Measurements from ENCODE around the gene HOXA3.

HOXA3 gene

DNA sequence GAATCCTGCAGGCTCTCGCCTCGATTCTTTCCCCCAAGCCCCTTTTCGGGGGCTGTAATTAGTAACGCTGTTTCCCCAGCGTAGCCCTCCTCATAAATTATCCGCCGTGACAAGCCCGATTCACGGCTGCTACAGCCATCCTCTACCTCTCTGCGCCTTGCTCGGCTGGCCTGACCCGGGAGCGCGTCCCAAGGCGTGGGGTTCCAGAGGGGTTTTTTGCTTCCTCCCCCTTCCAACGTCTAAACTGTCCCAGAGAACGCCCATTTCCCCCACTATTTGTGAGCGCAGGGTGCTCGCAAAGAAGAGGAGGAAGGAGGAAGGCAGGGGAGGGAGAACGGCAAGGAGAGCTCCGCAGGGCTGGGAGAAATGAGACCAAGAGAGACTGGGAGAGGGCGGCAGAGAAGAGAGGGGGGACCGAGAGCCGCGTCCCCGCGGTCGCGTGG is 9.8 kb downstream of the HOXA3 start:
- no peak for DNase-seq

DNA sequence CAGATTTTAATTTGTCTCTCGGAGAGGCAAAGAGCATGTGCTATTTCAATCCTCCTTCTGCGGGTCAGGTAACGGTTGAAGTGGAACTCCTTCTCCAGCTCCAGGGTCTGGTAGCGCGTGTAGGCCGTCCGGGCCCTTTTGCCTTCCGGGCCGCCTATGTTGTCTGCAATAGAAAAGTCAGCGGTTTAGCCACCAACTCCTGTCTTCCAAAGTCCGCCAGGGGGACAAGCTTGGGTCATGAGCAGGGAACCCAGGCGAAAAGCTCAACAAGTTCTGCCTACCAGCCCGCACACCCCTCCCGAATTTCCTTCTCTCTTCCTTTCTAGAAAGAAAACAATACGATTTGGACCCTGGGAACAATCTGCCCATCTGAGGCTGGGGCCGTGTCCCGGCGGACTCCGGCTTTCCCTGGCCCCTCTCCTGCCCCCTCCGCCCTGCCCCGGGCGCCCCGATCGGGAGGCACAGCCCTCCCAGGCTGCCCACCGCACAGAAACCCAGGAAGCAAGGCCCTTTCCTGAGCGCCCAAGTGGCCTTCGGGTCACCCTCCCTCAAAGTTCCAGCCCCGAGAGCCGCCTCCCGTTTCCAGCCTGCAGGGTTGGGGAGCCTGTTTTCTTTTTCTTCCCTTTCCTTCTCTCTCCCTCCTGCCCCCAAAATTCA is 10.3 kb downstream of the HOXA3 start:
- no peak for DNase-seq

DNA sequence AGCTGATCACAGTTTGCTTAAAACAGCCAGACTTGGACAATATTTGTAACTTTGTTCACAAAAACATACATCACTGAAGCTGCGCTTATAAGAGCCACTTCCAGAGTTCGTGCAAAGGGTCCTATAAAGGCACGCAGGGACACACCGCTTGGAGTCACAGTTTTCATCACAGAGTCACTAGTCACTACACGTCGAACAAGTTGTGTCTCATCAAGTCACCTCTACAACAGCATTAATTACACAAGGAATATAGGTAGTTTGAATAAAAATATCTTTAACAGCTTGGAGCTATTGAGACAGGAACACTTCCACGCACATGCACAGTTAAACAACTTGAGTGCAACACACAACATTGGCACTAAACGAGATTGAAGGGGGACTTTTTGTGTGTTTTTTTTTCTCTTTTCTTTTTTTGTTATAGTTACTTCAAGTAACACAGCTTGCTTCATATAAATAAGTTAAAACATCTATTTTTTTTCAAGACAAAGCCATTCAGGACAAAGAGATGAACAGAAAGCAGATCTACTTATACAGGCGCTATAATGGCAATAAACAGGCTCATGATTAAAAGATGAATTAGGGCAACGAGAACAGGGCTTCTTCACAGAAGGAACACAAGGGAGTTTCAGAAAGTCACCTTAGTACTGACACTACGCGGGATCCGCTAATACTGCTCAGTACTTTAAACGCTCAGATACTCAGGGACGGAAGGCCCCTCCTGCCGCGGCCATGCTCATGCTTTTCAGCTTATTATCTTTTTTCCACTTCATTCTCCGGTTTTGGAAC is 11.1 kb downstream of the HOXA3 start:
- DNase-seq: no peak

DNA sequence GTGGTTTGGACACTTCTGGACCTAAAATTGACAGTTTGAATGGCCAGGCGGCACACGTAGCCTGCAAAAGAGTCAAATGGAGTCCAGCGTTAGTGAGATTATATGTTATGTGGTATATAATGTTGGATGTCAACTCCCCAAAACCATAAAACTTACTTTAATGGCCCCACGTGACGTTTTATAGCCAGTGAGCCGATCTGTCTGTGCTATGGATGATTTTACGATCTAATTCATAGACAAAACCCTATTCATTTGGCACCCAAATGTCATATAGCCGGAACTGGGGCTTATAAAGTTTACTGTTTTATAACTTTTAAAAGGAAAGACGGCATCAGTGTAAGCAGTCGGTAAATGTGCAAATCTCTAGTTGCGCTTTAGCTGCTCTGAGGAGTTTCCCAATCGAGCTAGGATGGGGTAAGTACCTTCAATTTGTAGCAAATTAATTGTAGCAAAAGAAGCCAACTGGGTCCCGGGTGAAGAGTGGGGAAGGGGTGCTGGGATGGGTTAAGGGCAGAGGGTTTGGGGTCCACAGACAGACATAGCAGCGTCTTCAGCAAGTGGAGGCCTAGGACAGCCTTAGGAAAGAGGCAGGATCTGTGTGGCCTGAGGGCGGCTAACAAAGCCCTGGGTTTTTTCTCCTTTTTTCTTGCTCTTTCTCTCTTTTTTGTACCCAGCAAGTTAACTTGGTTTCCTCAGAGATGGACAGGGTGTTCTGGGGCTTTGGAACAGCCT is 12.1 kb downstream of the HOXA3 start:
- no peak for DNase-seq

DNA sequence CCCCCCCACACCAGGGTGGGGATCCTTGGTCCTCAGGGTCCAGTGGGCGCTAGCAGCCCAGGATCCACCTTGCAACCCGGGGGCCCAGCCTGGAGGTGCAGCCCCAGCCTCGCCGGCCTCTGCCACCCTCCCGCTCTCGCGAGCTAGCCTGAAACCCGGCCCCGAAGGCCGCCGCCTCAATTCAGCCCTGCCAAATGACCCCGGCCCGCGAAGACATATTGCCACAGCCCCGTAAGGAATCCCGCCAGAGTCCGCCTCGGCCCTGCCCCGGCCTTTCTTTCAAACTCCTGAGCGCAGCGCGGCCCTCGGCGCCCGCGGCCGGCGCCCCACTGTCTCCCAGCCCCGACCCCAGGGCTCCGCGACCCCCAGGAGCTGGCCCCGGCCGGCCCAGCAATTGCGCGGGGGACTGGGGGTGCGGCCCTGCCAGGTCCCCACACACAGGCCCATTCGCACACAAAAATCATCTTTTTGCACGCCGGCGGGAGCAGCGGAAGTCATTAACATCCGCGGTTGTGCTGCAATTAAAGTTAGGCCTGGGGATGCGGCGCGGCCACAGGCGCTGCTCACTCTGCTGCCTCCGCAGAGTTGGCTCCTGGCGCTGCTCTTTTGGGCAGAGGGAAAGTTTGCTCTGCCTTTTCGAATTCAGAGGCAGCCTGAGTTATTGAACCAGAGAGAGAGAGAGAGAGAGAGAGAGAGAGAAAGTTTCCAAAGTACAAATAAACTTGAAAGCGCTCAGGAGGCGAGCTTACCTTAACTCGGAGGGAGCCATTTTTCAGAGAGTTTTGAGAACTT is 12.9 kb downstream of the HOXA3 start:
- no peak for DNase-seq

DNA sequence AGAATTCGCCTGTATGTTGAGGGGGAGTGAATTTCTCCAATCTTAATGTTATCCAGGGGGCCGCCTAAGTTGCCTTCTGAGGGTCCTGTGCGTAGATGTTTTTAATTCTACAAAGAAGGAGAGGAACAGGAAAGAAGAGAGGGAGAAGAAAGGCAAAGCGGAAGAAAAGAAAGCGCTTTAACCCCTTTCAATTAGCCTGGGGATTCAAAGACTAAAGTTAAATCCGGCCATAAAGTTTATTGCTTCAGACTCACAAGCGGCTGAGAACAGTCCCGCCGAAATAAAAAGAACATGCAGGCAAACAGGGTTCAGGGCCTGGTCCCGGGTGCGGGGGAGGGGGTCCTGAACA is 13.4 kb downstream of the HOXA3 start:
- no peak for DNase-seq

DNA sequence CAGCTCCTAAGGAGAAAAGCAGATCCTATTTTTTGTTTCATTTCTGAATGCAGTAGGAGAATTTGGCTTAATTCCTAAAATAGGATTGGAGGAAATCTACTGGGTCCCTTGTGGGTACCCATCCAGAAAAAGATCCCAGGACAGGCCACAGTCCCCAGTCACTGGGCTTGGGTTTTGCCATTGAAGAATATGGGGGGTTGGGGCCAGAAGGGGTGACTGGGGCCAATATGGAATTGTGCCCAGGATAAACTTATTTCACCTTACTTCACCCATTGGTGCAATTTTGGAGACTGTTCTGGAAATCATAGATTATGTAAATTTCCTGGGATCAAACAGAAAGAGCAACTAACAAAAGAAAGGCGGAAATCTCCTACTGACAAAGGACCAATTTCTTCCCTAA is 13.9 kb downstream of the HOXA3 start:
- no peak for DNase-seq

DNA sequence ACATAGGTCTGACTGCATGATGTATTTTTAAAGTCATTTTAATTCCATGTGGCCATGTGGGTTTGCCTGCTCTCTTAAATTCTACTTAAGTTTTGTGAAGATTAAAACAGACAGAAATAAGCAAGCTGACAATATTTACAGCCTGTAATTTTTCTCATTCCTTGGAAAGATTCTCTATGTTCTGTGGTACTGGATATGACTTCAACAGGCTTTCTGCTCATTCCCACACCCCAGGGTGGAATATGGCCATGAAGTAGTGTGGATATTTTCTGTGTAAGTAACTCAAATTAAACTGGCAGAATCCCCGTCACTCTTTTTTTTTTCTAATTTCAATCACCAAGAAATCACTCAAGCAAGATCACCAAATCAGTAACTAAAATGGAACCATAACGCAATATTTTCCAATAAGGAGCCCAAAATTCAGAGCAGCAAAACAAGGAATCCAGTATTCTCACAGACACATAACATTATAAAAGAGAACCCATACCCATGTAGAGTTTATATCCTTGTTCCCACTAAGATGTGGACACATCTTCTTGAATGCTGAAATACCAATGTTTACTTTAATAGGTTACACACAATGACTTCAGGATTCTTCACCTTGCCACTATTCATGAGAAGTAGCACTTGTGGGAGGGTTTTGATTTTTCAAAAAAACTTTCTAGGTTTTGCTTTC is 14.6 kb downstream of the HOXA3 start:
- no peak for DNase-seq

DNA sequence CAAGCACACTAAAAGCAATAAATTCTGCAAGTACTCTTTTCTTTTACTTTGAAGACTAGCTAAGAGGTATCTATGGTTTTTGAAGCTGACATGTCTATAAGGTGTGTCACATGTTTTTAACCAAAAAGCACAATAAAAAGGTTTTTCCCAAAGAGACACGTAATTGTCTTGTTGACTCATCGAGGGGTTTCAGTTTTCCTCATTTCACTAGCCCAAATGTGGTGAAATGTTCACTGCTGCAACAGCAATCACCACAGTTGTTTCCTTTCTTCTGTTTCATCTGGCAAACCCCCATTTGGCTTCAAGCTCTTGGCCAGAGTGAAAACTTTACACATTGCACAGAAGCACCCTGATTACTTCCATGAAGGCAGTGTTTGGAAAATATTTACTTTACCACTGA is 18.0 kb downstream of the HOXA3 start:
- no peak for DNase-seq

DNA sequence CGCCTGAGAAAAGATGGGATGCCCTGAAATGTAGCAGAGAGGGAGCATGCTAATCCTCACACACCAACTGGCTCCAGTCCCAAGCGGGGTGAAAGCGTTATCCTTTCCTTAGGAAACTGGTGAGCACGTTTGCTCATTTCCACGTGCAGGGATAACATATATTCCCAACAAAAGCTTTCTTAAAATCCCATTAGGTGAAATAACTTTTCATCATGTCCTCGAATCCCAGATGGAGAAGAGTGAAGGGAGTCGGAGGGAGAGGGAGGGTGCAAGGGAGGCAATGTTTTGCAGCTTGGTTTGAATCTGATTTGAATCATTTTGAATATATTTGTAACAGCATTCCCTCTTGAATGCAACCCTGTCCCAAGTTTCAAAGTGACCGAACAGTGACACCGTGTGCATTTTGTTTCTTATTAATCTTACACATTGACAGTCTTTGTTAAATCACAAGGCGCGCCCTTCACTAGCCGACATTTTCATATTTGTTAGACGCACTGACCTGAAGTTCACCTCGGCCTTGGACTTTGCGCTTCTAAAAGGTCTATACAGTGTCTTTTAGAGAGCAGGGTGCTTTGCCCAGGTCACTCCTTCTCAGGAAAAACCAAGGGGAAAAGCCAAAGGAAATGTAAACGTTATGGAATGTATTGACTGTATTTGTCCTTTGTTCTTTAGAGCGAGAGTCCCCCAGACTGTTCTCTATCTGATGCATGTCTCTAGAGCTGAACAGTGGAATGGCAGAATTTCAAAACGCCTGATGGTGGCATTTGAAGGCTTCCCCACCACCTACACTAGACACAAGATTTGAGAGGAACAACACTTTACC is 18.8 kb downstream of the HOXA3 start:
- DNase-seq: no peak

DNA sequence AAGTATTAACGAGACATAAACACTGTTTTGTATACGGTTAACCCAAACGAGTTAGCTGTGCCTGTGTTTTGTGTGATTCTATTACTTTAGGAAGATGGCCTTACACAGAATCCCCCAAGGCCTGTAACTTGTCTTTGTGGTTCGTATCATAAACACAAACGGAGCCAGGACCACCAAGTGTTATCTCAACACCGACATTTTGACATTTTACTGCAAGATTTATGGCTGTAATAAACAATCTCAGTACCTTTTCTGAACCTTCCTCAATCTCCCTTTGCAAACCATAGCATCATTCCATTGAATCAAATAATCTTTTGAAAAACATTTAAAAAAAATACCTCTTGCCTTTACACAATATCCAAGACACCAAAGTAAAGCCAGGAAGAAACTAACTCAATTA is 19.4 kb downstream of the HOXA3 start:
- no peak for DNase-seq

DNA sequence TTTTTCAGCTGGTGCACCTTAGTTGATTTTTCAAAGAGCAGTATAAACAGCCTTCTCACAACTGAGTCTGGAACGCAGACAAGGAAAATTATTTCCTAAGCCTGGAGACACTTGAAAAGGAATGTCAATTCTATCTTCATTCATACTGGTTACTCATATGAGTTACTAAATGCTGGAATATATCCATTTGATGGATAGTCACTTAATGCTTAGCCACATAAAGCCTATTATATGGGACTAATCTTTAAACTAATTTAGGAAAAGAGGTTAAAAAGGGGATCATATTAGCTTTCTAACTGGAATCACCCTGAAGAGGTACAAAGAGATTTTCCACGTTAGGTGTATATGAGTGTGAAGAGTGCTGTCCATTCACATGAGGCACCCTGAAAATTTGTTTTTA is 20.2 kb downstream of the HOXA3 start:
- no peak for DNase-seq

DNA sequence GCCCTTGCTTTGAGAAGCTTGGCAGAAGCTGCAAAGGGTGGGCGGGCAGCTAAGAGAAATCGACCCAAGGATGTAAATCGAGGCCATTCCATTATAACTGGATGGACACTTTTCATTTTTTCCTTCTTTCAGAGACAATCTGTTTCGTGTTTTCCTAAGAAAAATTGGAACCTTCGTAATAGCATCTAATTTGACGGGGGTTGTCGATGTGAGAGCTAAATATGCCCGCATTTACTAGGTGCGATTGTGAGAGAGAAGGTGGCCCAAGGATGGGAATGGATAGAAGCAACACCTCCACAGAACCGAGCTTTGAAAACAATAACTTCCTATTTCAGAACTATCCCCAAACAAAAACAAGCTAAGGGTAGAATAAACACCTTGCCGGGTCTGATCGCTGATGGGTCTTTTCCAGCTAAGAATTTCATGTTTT is 21.0 kb downstream of the HOXA3 start:
- no peak for DNase-seq

DNA sequence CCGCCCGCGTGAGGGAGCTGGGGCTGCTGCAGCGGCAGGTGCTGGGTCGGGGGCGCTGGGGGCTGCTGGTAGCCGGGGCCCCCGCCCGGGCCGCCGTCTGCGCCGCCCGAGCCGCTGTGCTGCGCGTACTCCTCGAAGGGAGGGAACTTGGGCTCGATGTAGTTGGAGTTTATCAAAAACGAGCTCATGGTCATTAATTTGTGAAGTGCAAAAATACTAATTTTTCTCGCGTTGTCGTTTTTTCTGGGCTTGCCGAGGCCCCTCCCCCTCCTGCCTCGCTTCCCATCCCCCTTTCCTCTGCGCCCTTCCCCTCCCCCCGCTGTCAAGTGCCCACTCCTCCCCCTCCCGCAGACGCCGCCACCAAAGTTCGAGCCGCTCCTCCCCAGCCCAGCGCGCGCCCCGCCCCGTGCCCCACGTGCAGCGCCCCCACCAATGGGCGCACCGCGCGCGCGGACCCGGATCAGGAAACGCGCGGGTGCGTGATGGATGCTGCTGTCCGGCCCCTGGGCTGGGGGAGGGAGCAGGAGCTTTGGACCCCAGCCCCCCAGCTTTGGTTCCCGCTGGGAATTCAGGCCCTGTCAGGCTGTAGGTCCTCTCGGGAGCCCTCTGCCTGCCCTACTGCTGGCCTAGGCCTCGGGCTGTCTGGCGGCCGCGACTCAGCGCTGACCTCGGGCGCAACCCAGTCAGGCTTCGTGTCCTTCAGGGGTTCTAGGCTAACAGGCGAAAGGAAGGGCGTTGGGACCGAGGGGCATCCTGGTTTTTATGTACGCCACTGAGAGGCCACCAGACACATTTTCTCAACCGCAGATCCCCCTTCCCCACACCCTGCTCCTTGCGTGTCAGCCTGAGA is 21.6 kb downstream of the HOXA3 start, which contains the start of gene HOXA4:
TSS of gene HOXA4 (minus strand) at position 218 of the 850 bp plus-strand sequence. CDS start at position 194, 24 bp downstream.
- DNase-seq: peak; percentile 46

DNA sequence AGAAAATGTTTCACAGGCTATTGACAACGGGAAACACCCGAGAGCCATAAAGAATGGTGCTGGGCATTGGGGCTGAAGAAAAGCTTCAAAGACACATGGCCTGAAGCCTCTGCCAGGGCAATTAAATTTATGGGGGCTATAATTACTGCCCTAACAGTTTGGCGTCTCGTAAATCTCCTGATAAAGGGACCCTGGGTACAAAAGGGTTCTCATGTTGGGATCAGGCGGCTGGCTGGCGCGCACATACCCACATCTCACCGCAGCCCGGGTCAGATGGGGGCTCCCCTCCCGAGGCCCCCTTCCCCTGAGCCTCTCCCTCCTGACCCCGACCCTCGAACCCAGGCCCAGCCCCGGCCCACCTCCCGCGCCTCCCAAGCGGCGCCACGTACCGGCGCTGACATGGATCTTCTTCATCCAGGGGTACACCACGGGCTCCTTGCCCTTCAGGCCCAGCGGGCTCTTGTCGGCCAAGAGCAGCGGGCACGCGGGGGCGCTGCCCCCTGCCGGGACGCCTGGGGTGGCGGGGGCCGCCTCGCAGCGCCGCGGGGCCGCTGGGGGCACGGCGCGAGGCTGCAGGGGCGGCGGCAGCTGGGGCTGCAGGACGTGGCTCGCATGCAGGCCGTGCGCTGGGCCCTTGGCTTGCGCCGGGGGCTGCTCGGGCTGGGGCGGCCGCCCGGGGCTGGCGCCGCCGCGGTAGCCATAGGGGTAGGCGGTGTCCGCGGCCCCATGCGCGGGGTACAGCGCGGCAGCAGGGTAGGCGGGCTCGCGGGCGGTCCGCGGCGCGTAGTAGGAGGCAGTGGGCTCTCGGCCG is 22.4 kb downstream of the HOXA3 start:
- no peak for DNase-seq

DNA sequence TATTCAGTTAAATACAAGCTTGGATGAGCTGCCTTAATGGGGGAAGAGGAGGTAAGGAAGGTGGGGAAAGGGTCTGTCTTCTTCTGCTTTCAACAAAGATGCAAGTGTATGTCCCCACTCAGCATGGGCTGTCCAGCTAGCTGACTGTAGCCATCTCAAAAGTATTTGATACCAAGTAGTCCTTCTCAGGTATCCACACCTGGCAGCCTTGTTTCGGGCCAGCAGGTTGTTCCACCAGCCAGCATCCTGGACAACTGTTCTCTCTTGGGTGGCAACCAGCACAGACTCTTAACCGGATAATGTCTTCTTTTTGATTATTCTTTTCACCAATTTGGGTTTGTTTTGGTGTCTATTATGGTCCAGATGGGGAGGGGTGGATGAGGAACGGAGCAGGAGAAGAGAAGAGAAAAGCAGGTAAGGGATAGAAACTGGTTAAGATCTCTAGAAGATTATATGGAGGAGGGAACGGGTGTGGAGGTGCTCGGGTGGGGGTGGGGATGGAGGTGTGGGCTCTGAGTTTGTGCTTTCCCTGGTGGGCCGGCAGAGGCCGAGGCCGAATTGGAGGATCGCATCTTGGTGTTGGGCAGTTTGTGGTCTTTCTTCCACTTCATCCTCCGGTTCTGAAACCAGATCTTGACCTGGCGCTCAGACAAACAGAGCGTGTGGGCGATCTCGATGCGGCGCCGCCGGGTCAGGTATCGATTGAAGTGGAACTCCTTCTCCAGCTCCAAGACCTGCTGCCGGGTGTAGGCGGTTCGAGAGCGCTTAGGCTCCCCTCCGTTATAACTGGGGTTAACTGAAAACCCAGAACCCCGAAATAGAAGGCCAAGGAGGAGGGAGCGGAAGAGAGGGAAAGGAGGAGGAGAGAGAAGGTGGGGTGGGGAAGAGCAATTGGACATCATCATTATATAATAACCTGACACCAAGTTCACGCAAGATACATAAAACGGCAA is 23.3 kb downstream of the HOXA3 start:
- DNase-seq: no peak

DNA sequence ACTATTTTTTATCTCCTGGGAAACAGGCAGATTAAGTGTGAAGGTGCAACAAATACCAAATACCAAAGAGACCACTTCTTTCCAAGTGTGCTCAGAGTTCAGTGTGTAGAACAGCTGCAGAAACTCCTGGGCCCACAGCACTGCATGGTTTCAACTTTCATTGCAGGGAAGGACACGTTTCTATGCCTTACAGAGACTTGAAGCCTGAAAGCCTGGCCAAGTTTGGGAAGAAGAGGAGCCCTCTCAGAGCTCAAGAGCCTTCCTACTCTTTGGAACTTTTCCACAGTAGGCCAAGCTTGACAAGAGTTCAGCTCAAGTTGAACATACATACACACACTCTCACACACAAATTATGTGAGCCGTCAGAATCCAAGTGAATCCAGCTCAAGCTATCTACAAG is 24.3 kb downstream of the HOXA3 start:
- peak; percentile 26 for DNase-seq

DNA sequence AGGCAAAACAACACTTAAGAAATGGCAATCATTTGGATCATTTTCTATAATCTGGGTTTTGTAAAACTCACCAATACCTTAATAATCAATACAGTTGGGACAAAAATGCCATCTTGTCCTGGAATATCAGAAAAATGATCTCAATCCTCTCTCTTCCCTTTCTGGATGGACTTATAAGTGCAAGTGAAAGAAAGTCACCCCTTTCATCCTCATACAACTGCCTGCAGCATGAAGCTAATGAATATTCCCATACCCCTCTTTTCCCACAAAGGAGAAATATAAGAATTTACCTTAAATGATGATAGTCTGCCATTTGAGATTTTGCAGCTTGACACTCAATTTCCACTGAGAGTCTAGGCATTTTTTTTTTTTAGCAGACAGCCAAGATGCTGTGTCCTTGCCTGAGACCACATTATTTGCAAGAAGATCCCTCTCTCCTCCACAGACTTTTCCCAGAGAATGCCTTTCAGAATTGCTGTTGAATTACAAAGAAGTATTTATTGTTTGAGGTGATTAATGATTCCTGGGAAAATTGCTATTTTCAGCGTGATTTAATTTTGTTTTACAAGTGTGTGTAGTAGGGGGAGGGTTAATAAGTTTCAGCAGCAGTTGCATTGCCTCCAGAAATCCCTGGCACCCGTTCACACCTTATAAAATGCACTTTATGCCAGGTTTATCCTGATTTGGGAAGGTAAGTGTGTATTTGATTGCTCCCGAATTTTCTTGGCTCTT is 25.6 kb downstream of the HOXA3 start:
- no peak for DNase-seq

All from DMS 273 treated with DMSO at 0.1 percent for 48 hours (cell line).